OCI-LY3 (cell line): ENCODE measurements around the gene IRF2BP1.
A peak's percentile ranks its signal among the peaks of the same experiment; 100 is the strongest.

ENCODE experiments used
- H2AFZ ChIP-seq: fragments of 200-600, 300-600 bp; shearing (Covaris generic); 2 replicates; pipeline ENCODE4 v1.6.0; 2014; ENCODE audit warnings: antibody characterized with exemption, low read depth, low read length
- H3K27ac ChIP-seq: fragments of 200-600, 300-600 bp; sonication (generic); 2 replicates; pipeline ENCODE4 v1.5.1; 2014; ENCODE audit warnings: mild to moderate bottlenecking, low read length, moderate library complexity, mixed read lengths
- H3K27me3 ChIP-seq: fragments of 200-600, 300-600 bp; sonication (generic); 2 replicates; pipeline ENCODE4 v1.6.1; 2014; ENCODE audit warnings: low read depth, low read length, mixed read lengths
- H3K36me3 ChIP-seq: fragments of 200-600, 300-600 bp; sonication (generic); replicated peaks from 2 replicates; pipeline ENCODE3; 2014; ENCODE audit warnings: low read depth, low read length, mixed read lengths
- H3K4me1 ChIP-seq: fragments of 300-600, 200-600 bp; sonication (generic); 2 replicates; pipeline ENCODE4 v1.6.1; 2014; ENCODE audit warnings: low read length, mixed read lengths
- H3K4me2 ChIP-seq: fragments of 200-600, 300-600 bp; sonication (generic); 2 replicates; pipeline ENCODE4 v1.6.1; 2014; ENCODE audit warnings: low read length, mixed read lengths
- H3K4me3 ChIP-seq: fragments of 300-600, 200-600 bp; sonication (generic); 2 replicates; pipeline ENCODE4 v1.5.1; 2014; ENCODE audit warnings: antibody characterized with exemption, mild to moderate bottlenecking, low read length, moderate library complexity
- H3K79me2 ChIP-seq: fragments of 300-600, 200-600 bp; shearing (Covaris generic); 2 replicates; pipeline ENCODE4 v1.6.1; 2014; ENCODE audit warnings: mild to moderate bottlenecking, low read length, mixed read lengths
- H3K9ac ChIP-seq: fragments of 300-600, 200-600 bp; shearing (Covaris generic); 2 replicates; pipeline ENCODE4 v1.6.0; 2014; ENCODE audit warnings: mild to moderate bottlenecking, low read length, moderate library complexity
- H3K9me3 ChIP-seq: fragments of 200-600, 300-600 bp; shearing (Covaris generic); 2 replicates; pipeline ENCODE4 v1.6.1; 2014; ENCODE audit warnings: low read length, mixed read lengths; ENCODE audit not compliant: insufficient read depth
- H4K20me1 ChIP-seq: fragments of 200-600, 300-600 bp; sonication (generic); 2 replicates; pipeline ENCODE4 v1.6.1; 2016; ENCODE audit warnings: low read length, mixed read lengths; ENCODE audit not compliant: insufficient read depth
- EZH2phosphoT487 ChIP-seq: fragments of 200-600 bp; shearing (Covaris generic); IDR thresholded peaks from 2 replicates; pipeline ENCODE4 v1.6.1; 2018; ENCODE audit warnings: antibody characterized with exemption, mixed run types, low read depth
- TF ChIP-seq, protein P1 (sequence below): fragments of 200-600, 300-600 bp; sonication (generic); IDR thresholded peaks from 2 replicates; pipeline ENCODE4 v1.5.1; 2014; ENCODE audit warnings: antibody characterized with exemption, low read length, low read depth

The IRF2BP1 gene

GRCh38 chr19:45901912-45902650 lies 16.1 kb upstream of the IRF2BP1 start, which contains the start of gene MYPOP:
Gene MYPOP, minus strand, starts transcription at chr19:45902613. Its CDS starts 840 bp downstream, at chr19:45901773.
- peak within 1 kb of the TSS; percentile 98 for H3K4me2 ChIP-seq
- no peak for TF ChIP-seq EZH2phosphoT487
- TF ChIP-seq, protein P1, sequence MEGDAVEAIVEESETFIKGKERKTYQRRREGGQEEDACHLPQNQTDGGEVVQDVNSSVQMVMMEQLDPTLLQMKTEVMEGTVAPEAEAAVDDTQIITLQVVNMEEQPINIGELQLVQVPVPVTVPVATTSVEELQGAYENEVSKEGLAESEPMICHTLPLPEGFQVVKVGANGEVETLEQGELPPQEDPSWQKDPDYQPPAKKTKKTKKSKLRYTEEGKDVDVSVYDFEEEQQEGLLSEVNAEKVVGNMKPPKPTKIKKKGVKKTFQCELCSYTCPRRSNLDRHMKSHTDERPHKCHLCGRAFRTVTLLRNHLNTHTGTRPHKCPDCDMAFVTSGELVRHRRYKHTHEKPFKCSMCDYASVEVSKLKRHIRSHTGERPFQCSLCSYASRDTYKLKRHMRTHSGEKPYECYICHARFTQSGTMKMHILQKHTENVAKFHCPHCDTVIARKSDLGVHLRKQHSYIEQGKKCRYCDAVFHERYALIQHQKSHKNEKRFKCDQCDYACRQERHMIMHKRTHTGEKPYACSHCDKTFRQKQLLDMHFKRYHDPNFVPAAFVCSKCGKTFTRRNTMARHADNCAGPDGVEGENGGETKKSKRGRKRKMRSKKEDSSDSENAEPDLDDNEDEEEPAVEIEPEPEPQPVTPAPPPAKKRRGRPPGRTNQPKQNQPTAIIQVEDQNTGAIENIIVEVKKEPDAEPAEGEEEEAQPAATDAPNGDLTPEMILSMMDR = no peak; the same call in 1 of the 2 replicates
- H3K9me3 ChIP-seq = no peaks in the 10 kb centered on the region
- no peaks in the 10 kb centered on the region for H3K27me3 ChIP-seq
- H3K27ac ChIP-seq = peak within 1 kb of the TSS; percentile 61
- peaks cover 26% of the 10 kb centered on the region for H3K36me3 ChIP-seq
- H3K4me1 ChIP-seq = peaks cover 11% of the 10 kb centered on the region
- H3K79me2 ChIP-seq = peaks cover 14% of the 10 kb centered on the region
- H3K9ac ChIP-seq = peak within 1 kb of the TSS; percentile 90
- H3K4me3 ChIP-seq = peak within 1 kb of the TSS; percentile 90
- no peaks in the 10 kb centered on the region for H4K20me1 ChIP-seq
- H2AFZ ChIP-seq = peak within 1 kb of the TSS; percentile 55

DNA sequence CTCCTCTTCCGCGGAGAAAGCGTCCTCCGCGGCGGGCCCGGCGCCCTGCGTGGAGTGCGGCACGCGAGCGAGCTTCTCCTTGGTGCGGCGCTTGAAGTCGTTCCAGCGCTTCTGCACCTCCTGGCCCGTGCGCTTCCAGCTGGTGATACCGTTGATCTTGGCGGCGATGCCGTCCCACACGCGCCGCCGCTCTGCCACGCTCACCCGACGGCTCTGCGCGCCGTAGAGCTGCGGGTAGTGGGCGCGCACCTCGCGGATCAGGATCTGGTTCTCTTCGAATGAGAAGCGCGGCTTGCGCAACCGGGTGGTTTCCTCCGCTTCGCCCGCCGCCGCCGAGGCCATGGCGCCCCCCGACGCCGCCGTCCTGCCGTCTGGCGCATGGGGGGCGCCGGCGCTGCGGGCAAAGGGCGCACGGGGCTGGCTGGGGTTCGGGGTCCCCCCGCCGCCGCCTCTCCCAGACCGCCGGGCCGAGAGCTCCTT lies 15.5 kb upstream of the IRF2BP1 start:
- Histone ChIP-seq H3K27ac (no peak overlapping the region), H3K27me3 (no peaks in the 10 kb centered on the region), H3K4me3 (peak overlapping the region; percentile 90), H3K36me3 (peaks cover 28% of the 10 kb centered on the region), H3K4me1 (peaks cover 13% of the 10 kb centered on the region), H3K9ac (no peak overlapping the region), H3K9me3 (no peaks in the 10 kb centered on the region), H3K79me2 (peaks cover 14% of the 10 kb centered on the region), H4K20me1 (no peaks in the 10 kb centered on the region), H3K4me2 (peak overlapping the region; percentile 79), H2AFZ (no peak overlapping the region)
- TF ChIP-seq, protein P1 = no peak
- no peak for TF ChIP-seq EZH2phosphoT487

- Histone ChIP-seq H3K4me3 (no peak overlapping the region), H3K27me3 (no peaks in the 10 kb centered on the region), H4K20me1 (no peaks in the 10 kb centered on the region), H3K27ac (no peak overlapping the region), H3K9ac (no peak overlapping the region), H3K9me3 (no peaks in the 10 kb centered on the region), H3K36me3 (peaks cover 30% of the 10 kb centered on the region), H3K4me2 (no peak overlapping the region), H2AFZ (no peak overlapping the region), H3K79me2 (peaks cover 14% of the 10 kb centered on the region), H3K4me1 (peaks cover 13% of the 10 kb centered on the region)
- TF ChIP-seq EZH2phosphoT487 = no peak
- TF ChIP-seq, protein P1 = no peak
Observed at GRCh38 chr19:45900738-45901431, 14.9 kb upstream of the IRF2BP1 start.
